Lung (tissue), 12 donors: Measurements from ENCODE around the gene B4GALT2. TPM values are rescaled to one million over a fixed set of nuclear protein-coding genes. Genes with fewer than 3 reads are reported as not detected.

Experiments used
- ATAC-seq: fragments of 200-7000 bp; cut with Tn5 transposase; one replicate; pipeline ENCODE4 v1.9.1; 2020; ENCODE audit warnings: moderate number of reproducible peaks; ENCODE audit not compliant: insufficient read depth, low FRiP score
- DNase-seq, 3 donors: peaks; one replicate each; pipeline ENCODE4 v3.0.0-alpha.2; 2013 to 2017
- H3K27ac ChIP-seq, 2 donors: one replicate each; pipeline ENCODE4 v1.5.1; 2013; ENCODE audit warnings: mild to moderate bottlenecking in 2 of 2, moderate library complexity in 2 of 2, control low read depth in 1 of 2, inconsistent platforms in 1 of 2, low read depth in 1 of 2, low read length in 1 of 2
- H3K27me3 ChIP-seq, 3 donors: one replicate each; pipeline ENCODE4 v1.5.1; 2013; ENCODE audit warnings: low read length in 2 of 3; ENCODE audit not compliant: control insufficient read depth in 3 of 3, insufficient read depth in 3 of 3
- H3K36me3 ChIP-seq, 4 donors: one replicate each; pipeline ENCODE4 v1.5.1; 2013; ENCODE audit warnings: low read length in 4 of 4, mild to moderate bottlenecking in 1 of 4, moderate library complexity in 1 of 4; ENCODE audit not compliant: control insufficient read depth in 4 of 4, insufficient read depth in 4 of 4
- H3K4me1 ChIP-seq, 5 donors: one replicate each; pipeline ENCODE4 v1.5.1; 2013; ENCODE audit warnings: low read length in 5 of 5, mild to moderate bottlenecking in 2 of 5, moderate library complexity in 1 of 5; ENCODE audit not compliant: control insufficient read depth in 5 of 5, insufficient read depth in 5 of 5
- H3K4me3 ChIP-seq: one replicate; pipeline ENCODE4 v1.5.1; 2013; ENCODE audit warnings: mild to moderate bottlenecking, control low read depth, moderate library complexity
- H3K9ac ChIP-seq, 2 donors: one replicate each; pipeline ENCODE4 v1.5.1; 2013; ENCODE audit warnings: low read length in 2 of 2, control low read depth in 1 of 2; ENCODE audit not compliant: insufficient read depth in 1 of 2
- H3K9me3 ChIP-seq, 4 donors: one replicate each; pipeline ENCODE4 v1.5.1; 2013; ENCODE audit warnings: low read length in 3 of 4, mild to moderate bottlenecking in 1 of 4, moderate library complexity in 1 of 4; ENCODE audit not compliant: control insufficient read depth in 4 of 4, insufficient read depth in 3 of 4
- CTCF ChIP-seq: IDR thresholded peaks from 2 replicates; pipeline ENCODE4 v1.5.1; 2012; ENCODE audit warnings: mild to moderate bottlenecking; ENCODE audit errors: control extremely low read depth, extremely low read depth
- WGBS, 2 donors: extraction: QIAGEN DNeasy Blood & Tissue Kit; methylation state at CpG; one replicate each; pipeline ENCODE4 v1.1.7; 2013; 5-methylcytosine and 5-hydroxymethylcytosine counted together
- polyA plus RNA-seq, 2 donors: library from polyadenylated mRNA; stranded (reverse); fragments of 200-250 nt; gene quantifications; one replicate each; pipeline ENCODE4 v1.2.1, GENCODE V29; 2013
- total RNA-seq, 2 donors: library from RNA; depleted of rRNA in 1 of 2; stranded (reverse); fragments of >200 nt in 1 of 2; gene quantifications; one replicate each; pipeline ENCODE4 v1.2.1, GENCODE V29; 2014 to 2021
- donor health status: control.
- donor health status: control.
- donor health status: Bipolar disorder and iron deficiency.
- donor health status: healthy.
- donor health status: DM: yes; HTN: yes; CAD: no.

The B4GALT2 gene
- total and polyA plus RNA-seq, 4 donors, result 13.6 to 40.9 (median 30.5) TPM

GRCh38 chr1:44021581-44022321 is 42.7 kb downstream of the B4GALT2 start:
- no peak for TF ChIP-seq CTCF

DNA sequence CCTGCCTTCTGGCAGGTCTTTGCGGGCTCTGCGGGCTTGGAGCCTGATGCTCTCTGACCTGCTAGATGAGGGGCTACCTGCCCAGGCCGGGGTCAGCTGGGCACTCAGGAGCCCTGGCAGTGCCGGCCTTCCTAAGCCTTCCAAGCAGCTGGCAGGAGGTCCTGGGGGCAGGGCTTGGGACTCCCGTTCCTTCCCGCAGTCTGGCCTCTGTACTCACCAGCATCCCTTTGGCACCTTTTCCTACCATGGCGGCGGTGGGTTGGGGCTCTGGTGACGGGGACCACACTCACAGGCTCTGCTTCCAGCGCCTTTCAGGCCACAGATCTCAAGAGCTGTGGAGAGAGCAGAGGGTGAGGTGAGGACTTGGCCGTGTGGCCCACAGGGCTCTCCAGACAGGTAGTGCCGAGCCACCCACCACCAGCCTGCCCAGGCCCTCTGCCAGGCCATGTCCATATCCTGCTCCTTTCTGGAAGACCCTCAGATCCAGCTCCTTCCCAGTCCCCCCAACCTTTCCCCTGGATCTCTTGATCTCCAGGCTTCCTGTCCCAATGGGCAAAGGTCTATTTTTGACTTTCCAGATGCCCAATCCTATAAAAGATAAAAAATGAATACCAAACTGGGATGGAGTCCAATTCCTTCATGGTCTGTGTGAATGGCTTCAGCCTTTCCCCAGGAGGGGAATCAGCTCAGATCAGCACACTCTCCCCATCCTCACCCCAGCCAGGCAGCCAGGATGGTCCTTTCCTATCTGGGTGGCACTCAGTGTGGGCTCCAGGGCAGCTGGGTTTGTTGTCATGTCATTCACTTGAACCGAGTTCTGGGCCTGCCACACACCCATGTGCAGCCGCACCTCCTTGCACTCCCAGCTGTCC is 45.3 kb downstream of the B4GALT2 start:
- Histone ChIP-seq H3K27me3 (no peaks in the 10 kb centered on the region), H3K4me3 (no peak overlapping the region), H3K27ac (no peak overlapping the region), H3K36me3 (peaks cover 0 to 5% (median 2%) of the 10 kb centered on the region in 4 donors), H3K9me3 (no peaks in the 10 kb centered on the region), H3K9ac (no peak overlapping the region), H3K4me1 (peaks cover 0 to 19% (median 4%) of the 10 kb centered on the region in 5 donors)
- TF ChIP-seq CTCF, result no peak
- DNase-seq, result no peak
- WGBS, 2 donors, result 91 to 94% methylated on average over 14 of the region's 14 CpGs
- ATAC-seq, result no peak

More at GRCh38 chr1:44021581-44022321, 42.7 kb downstream of the B4GALT2 start:
- Histone ChIP-seq H3K9ac (no peak overlapping the region), H3K4me1 (peaks cover 0 to 18% (median 0%) of the 10 kb centered on the region in 5 donors), H3K4me3 (no peak overlapping the region), H3K27me3 (no peaks in the 10 kb centered on the region), H3K27ac (no peak overlapping the region), H3K9me3 (no peaks in the 10 kb centered on the region), H3K36me3 (peaks cover 0 to 5% (median 2%) of the 10 kb centered on the region in 4 donors)
- ATAC-seq, result no peak
- no peak for DNase-seq
- 85 to 87% methylated on average over 10 of the region's 10 CpGs for WGBS, 2 donors

GRCh38 chr1:44024903-44025525 is 46.0 kb downstream of the B4GALT2 start:
- Histone ChIP-seq H3K9ac (no peak overlapping the region), H3K4me1 (peaks cover 0 to 15% (median 7%) of the 10 kb centered on the region in 5 donors), H3K27me3 (no peaks in the 10 kb centered on the region), H3K9me3 (no peaks in the 10 kb centered on the region), H3K4me3 (no peak overlapping the region), H3K36me3 (peaks cover 0 to 5% (median 2%) of the 10 kb centered on the region in 4 donors), H3K27ac (no peak overlapping the region)
- DNase-seq, result no peak
- TF ChIP-seq CTCF, result no peak
- 85 to 89% methylated on average over 13 of the region's 13 CpGs for whole genome bisulfite sequencing, 2 donors
- no peak for ATAC-seq
